Measurements from ENCODE around the gene COL16A1.

GRCh38 chr1:31617218-31617915 lies 86.5 kb downstream of the COL16A1 start, which contains the start of gene HCRTR1:
- TF ChIP-seq SIN3A (IDR thresholded peaks at IDR 0.05; ENCODE audit: borderline replicate concordance, insufficient read depth, low read length): no peak
- TF ChIP-seq TAF1 (IDR thresholded peaks at IDR 0.05; ENCODE audit: borderline replicate concordance, insufficient read depth, low read length): no peak
- TF ChIP-seq, protein P1, sequence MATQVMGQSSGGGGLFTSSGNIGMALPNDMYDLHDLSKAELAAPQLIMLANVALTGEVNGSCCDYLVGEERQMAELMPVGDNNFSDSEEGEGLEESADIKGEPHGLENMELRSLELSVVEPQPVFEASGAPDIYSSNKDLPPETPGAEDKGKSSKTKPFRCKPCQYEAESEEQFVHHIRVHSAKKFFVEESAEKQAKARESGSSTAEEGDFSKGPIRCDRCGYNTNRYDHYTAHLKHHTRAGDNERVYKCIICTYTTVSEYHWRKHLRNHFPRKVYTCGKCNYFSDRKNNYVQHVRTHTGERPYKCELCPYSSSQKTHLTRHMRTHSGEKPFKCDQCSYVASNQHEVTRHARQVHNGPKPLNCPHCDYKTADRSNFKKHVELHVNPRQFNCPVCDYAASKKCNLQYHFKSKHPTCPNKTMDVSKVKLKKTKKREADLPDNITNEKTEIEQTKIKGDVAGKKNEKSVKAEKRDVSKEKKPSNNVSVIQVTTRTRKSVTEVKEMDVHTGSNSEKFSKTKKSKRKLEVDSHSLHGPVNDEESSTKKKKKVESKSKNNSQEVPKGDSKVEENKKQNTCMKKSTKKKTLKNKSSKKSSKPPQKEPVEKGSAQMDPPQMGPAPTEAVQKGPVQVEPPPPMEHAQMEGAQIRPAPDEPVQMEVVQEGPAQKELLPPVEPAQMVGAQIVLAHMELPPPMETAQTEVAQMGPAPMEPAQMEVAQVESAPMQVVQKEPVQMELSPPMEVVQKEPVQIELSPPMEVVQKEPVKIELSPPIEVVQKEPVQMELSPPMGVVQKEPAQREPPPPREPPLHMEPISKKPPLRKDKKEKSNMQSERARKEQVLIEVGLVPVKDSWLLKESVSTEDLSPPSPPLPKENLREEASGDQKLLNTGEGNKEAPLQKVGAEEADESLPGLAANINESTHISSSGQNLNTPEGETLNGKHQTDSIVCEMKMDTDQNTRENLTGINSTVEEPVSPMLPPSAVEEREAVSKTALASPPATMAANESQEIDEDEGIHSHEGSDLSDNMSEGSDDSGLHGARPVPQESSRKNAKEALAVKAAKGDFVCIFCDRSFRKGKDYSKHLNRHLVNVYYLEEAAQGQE (IDR thresholded peaks at IDR 0.05; ENCODE audit: insufficient read depth in 1 of 2, low read depth in 2 of 2, low read length in 2 of 2): no peak
